H1 (cell line): ENCODE measurements around the gene NPHP3. TPM values are rescaled to one million over a fixed set of nuclear protein-coding genes. Genes with fewer than 3 reads are reported as not detected.

Experiments
- CTCF ChIA-PET: fragments of 300-600 bp; sonication (Branson Sonifier 250); formaldehyde crosslinking; loops from one replicate; lab custom pipeline; 2021; ENCODE audit not compliant: partially characterized antibody; lab: Charles Lee
- POLR2A ChIA-PET: fragments of 300-600 bp; sonication (Branson Sonifier 250); formaldehyde crosslinking; loops from one replicate; lab custom pipeline; 2021; ENCODE audit warnings: inconsistent platforms; ENCODE audit not compliant: partially characterized antibody; lab: Charles Lee
- DNase-seq, 2 experiments: peaks; one replicate each; pipeline versions ENCODE4 v3.0.0 to v3.0.0-alpha.2; 2010 to 2022; ENCODE audit warnings: low spot score in 2 of 2, low read depth in 1 of 2, mixed read lengths in 1 of 2
- FAIRE-seq: peaks from 2 replicates; lab custom pipeline; 2011; peaks lifted over from hg19 to GRCh38; lab: Jason Lieb, UNC
- H2AFZ ChIP-seq: 2 replicates; pipeline ENCODE4 v1.8.1; 2012; ENCODE audit warnings: low read length, inconsistent platforms
- H2AK5ac ChIP-seq: 2 replicates; pipeline ENCODE4 v1.6.1; 2013; ENCODE audit warnings: low read depth, low read length
- H2BK120ac ChIP-seq: replicated peaks from 2 replicates; pipeline ENCODE3; 2013; ENCODE audit warnings: low read depth, low read length, inconsistent platforms
- H2BK12ac ChIP-seq: 2 replicates; pipeline ENCODE4 v1.6.1; 2013; ENCODE audit warnings: low read depth, low read length
- H2BK15ac ChIP-seq: 2 replicates; pipeline ENCODE4 v1.6.1; 2013; ENCODE audit warnings: low read length
- H2BK20ac ChIP-seq: 2 replicates; pipeline ENCODE4 v1.6.1; 2013; ENCODE audit warnings: low read length
- H2BK5ac ChIP-seq: 2 replicates; pipeline ENCODE4 v1.6.1; 2013; ENCODE audit warnings: low read depth, low read length
- H3K14ac ChIP-seq: 2 replicates; pipeline ENCODE4 v1.6.1; 2013; ENCODE audit warnings: inconsistent platforms; ENCODE audit not compliant: insufficient read length
- H3K18ac ChIP-seq: 2 replicates; pipeline ENCODE4 v1.6.1; 2013; ENCODE audit warnings: low read length; ENCODE audit errors: extremely low read depth
- H3K23ac ChIP-seq: 2 replicates; pipeline ENCODE4 v1.6.1; 2013; ENCODE audit warnings: inconsistent platforms; ENCODE audit not compliant: insufficient read length
- H3K23me2 ChIP-seq: 2 replicates; pipeline ENCODE4 v1.6.1; 2013; ENCODE audit warnings: low read depth, low read length
- H3K27ac ChIP-seq: 2 replicates; pipeline ENCODE4 v1.6.1; 2011; ENCODE audit warnings: low read depth, low read length, inconsistent platforms
- H3K27me3 ChIP-seq, 4 experiments: replicated peaks in 1 of 4; 1 replicate in 1 of 4; 2 replicates in 3 of 4; pipeline versions ENCODE4 v1.6.1 to v1.8.1; 2011 to 2013; ENCODE audit warnings: low read length in 3 of 4, mild to moderate bottlenecking in 3 of 4, inconsistent platforms in 2 of 4, mixed read lengths in 2 of 4, moderate library complexity in 1 of 4; ENCODE audit not compliant: control insufficient read depth in 3 of 4, insufficient read depth in 3 of 4; ENCODE audit errors: extremely low read depth in 1 of 4
- H3K36me3 ChIP-seq, 4 experiments: 2 replicates each; pipeline versions ENCODE4 v1.6.1 to v1.8.1; 2011 to 2013; ENCODE audit warnings: mild to moderate bottlenecking in 4 of 4, low read length in 3 of 4, moderate library complexity in 2 of 4, control low read depth in 1 of 4, inconsistent platforms in 1 of 4; ENCODE audit not compliant: insufficient read depth in 4 of 4, control insufficient read depth in 2 of 4
- H3K4ac ChIP-seq: replicated peaks from 2 replicates; pipeline ENCODE3; 2013; ENCODE audit warnings: low read length, low read depth, mixed read lengths, inconsistent platforms; ENCODE audit not compliant: insufficient read length
- H3K4me1 ChIP-seq, 4 experiments: replicated peaks in 1 of 4; 1 replicate in 1 of 4; 2 replicates in 3 of 4; pipeline versions ENCODE4 v1.6.1 to v1.8.1; 2011 to 2013; ENCODE audit warnings: low read length in 3 of 4, inconsistent platforms in 2 of 4, mixed read lengths in 1 of 4; ENCODE audit not compliant: insufficient read depth in 4 of 4, control insufficient read depth in 3 of 4
- H3K4me2 ChIP-seq, 2 experiments: 2 replicates each; pipeline versions ENCODE4 v1.6.1 to v1.8.1; 2011 to 2013; ENCODE audit warnings: low read depth in 2 of 2, low read length in 2 of 2, control low read depth in 1 of 2, inconsistent platforms in 1 of 2, mild to moderate bottlenecking in 1 of 2; ENCODE audit not compliant: insufficient read depth in 1 of 2
- H3K4me3 ChIP-seq, 4 experiments: fragments of 200-600, 300-600 bp in 1 of 4; sonication (generic), shearing (Covaris generic), sonication (Bioruptor Twin) in 1 of 4; 2 replicates each; pipeline versions ENCODE4 v1.5.1 to v1.8.1; 2011 to 2016; ENCODE audit warnings: low read length in 4 of 4, low read depth in 3 of 4, control low read depth in 2 of 4, inconsistent platforms in 2 of 4, mild to moderate bottlenecking in 2 of 4, mixed read lengths in 1 of 4, moderate library complexity in 1 of 4; ENCODE audit not compliant: insufficient read depth in 2 of 4; ENCODE audit errors: extremely low read depth in 1 of 4
- H3K56ac ChIP-seq: replicated peaks from 2 replicates; pipeline ENCODE3; 2013; ENCODE audit warnings: low read depth, mild to moderate bottlenecking, mixed read lengths, low read length, inconsistent platforms; ENCODE audit not compliant: insufficient read length
- H3K79me1 ChIP-seq: 2 replicates; pipeline ENCODE4 v1.6.1; 2013; ENCODE audit warnings: low read depth, low read length, control low read depth
- H3K79me2 ChIP-seq, 2 experiments: 2 replicates each; pipeline versions ENCODE4 v1.6.1 to v1.8.1; 2012 to 2013; ENCODE audit warnings: low read length in 2 of 2, mild to moderate bottlenecking in 2 of 2, inconsistent platforms in 1 of 2; ENCODE audit not compliant: insufficient read depth in 2 of 2, control insufficient read depth in 1 of 2
- H3K9ac ChIP-seq, 4 experiments: replicated peaks in 1 of 4; 1 replicate in 1 of 4; 2 replicates in 3 of 4; pipeline versions ENCODE4 v1.6.1 to v1.8.1; 2011 to 2013; ENCODE audit warnings: low read depth in 3 of 4, low read length in 3 of 4, control low read depth in 2 of 4, mild to moderate bottlenecking in 2 of 4, moderate library complexity in 2 of 4, inconsistent platforms in 1 of 4; ENCODE audit errors: extremely low read depth in 1 of 4
- H3K9me3 ChIP-seq, 2 experiments: 2 replicates each; pipeline versions ENCODE4 v1.6.1 to v1.8.1; 2012 to 2013; ENCODE audit warnings: mild to moderate bottlenecking in 2 of 2, moderate library complexity in 2 of 2, control low read depth in 1 of 2, inconsistent platforms in 1 of 2, low read depth in 1 of 2, low read length in 1 of 2, mixed read lengths in 1 of 2; ENCODE audit not compliant: insufficient read depth in 2 of 2
- H4K20me1 ChIP-seq, 2 experiments: replicated peaks in 1 of 2; 2 replicates each; pipeline versions ENCODE3 to v1.8.1; 2011 to 2013; ENCODE audit warnings: inconsistent platforms in 2 of 2, low read length in 2 of 2, mild to moderate bottlenecking in 1 of 2; ENCODE audit not compliant: insufficient read depth in 2 of 2, control insufficient read depth in 1 of 2
- H4K5ac ChIP-seq: 2 replicates; pipeline ENCODE4 v1.6.1; 2013; ENCODE audit warnings: low read length, low read depth, mixed read lengths, inconsistent platforms; ENCODE audit not compliant: insufficient read length
- H4K8ac ChIP-seq: 2 replicates; pipeline ENCODE4 v1.8.0; 2013; ENCODE audit warnings: mild to moderate bottlenecking, moderate library complexity, low read length, inconsistent platforms; ENCODE audit not compliant: insufficient read depth; ENCODE audit errors: extremely low read depth
- H4K91ac ChIP-seq: replicated peaks from 2 replicates; pipeline ENCODE3; 2013; ENCODE audit warnings: low read length, mixed read lengths, inconsistent platforms; ENCODE audit not compliant: insufficient read length
- CREB1 ChIP-seq: IDR thresholded peaks from 2 replicates; pipeline ENCODE4 v1.6.1; 2012; ENCODE audit warnings: inconsistent platforms
- E2F6 ChIP-seq: IDR thresholded peaks from 2 replicates; pipeline ENCODE4 v1.6.1; 2012; ENCODE audit warnings: inconsistent platforms
- GTF2F1 ChIP-seq: IDR thresholded peaks from 2 replicates; pipeline ENCODE4 v1.6.1; 2012; ENCODE audit warnings: low read depth, low read length, improper control_type of control experiment, borderline replicate concordance
- HDAC2 ChIP-seq, 2 experiments: fragments of 300-600 bp in 1 of 2; sonication (generic) in 1 of 2; IDR thresholded peaks; 2 replicates each; pipeline ENCODE4 v1.6.1; 2011 to 2012; ENCODE audit warnings: low read depth in 2 of 2, low read length in 2 of 2, mild to moderate bottlenecking in 2 of 2, moderate library complexity in 2 of 2, borderline replicate concordance in 1 of 2, inconsistent platforms in 1 of 2
- NRF1 ChIP-seq: IDR thresholded peaks from 2 replicates; pipeline ENCODE4 v1.6.1; 2011; ENCODE audit warnings: mild to moderate bottlenecking, low read depth, low read length, improper control_type of control experiment
- RBBP5 ChIP-seq: IDR thresholded peaks from 2 replicates; pipeline ENCODE4 v1.7.1; 2012; ENCODE audit warnings: low read depth, mild to moderate bottlenecking, inconsistent platforms, low read length, moderate library complexity, borderline replicate concordance
- SIRT6 ChIP-seq: IDR thresholded peaks from one replicate; pipeline ENCODE4 v1.7.1; 2012; ENCODE audit warnings: low read length, inconsistent platforms
- WGBS, 2 experiments: shearing (Covaris generic) in 1 of 2; methylation state at CpG; one replicate each; pipeline versions ENCODE4 v1.1.6 to v1.1.7; 2013 to 2015; ENCODE audit warnings: low lambda C conversion rate in 2 of 2, mixed read lengths in 2 of 2, inconsistent platforms in 1 of 2, low coverage in 1 of 2, missing lambda C conversion rate in 1 of 2; ENCODE audit not compliant: insufficient replicate concordance in 2 of 2, insufficient coverage in 1 of 2, insufficient read length in 1 of 2; ENCODE audit errors: extremely low coverage in 1 of 2, missing lambda C conversion rate in 1 of 2; 5-methylcytosine and 5-hydroxymethylcytosine counted together
- polyA plus RNA-seq, 7 experiments: library from polyadenylated mRNA; depleted of rRNA in 3 of 7; stranded (reverse) in 5 of 7; unstranded in 2 of 7; fragments of >200 nt in 5 of 7; fragments of 200-250 nt in 2 of 7; gene quantifications; 1 replicate in 5 of 7; 2 replicates in 1 of 7; 4 replicates in 1 of 7; pipeline versions ENCODE4 v1.2.1 to v1.2.3, GENCODE V29; 2011 to 2013; ENCODE audit warnings: missing spikeins in 2 of 7, mixed read lengths in 2 of 7
- total RNA-seq: library from RNA; stranded (reverse); fragmentation: NEBNext Ultra II Directional; extraction: Animal tissue kit (Norgen Biotek cat#: 25700); gene quantifications from 2 replicates; pipeline ENCODE4 v1.2.1, GENCODE V29; 2021

Gene NPHP3
- total and polyA plus RNA-seq, 2 of the 8 experiments (the other 6 are each of a cell fraction or from before 2014, with no cell fraction given), result 6.8 to 14.8 TPM

- Histone ChIP-seq H3K4me2 (no peak overlapping the region), H2AFZ (no peak overlapping the region), H3K36me3 (peaks cover 0 to 5% (median 1%) of the 10 kb centered on the region in 4 experiments; a peak in 1 of 8 replicates), H2BK15ac (no peak overlapping the region), H3K79me1 (no peaks in the 10 kb centered on the region), H2BK120ac (no peak overlapping the region), H3K56ac (no peak overlapping the region), H3K4me3 (no peak overlapping the region), H3K79me2 (no peaks in the 10 kb centered on the region), H2BK20ac (no peak overlapping the region), H4K20me1 (no peaks in the 10 kb centered on the region), H3K9me3 (no peaks in the 10 kb centered on the region), H3K18ac (no peak overlapping the region), H3K14ac (no peak overlapping the region), H3K4ac (no peak overlapping the region), H3K9ac (no peak overlapping the region), H3K4me1 (no peaks in the 10 kb centered on the region), H3K27ac (no peak overlapping the region), H2BK12ac (no peak overlapping the region), H3K23ac (no peak overlapping the region), H4K91ac (no peak overlapping the region), H4K5ac (no peak overlapping the region), H4K8ac (no peak overlapping the region), H3K27me3 (no peaks in the 10 kb centered on the region), H2BK5ac (no peak overlapping the region), H2AK5ac (no peak overlapping the region), H3K23me2 (no peaks in the 10 kb centered on the region)
- FAIRE-seq, result no peak
- ChIA-PET POLR2A (interaction anchor here (0.6 to 0.8 kb wide), 2 partner anchors 22 to 99 kb away, joined by 3 read pairs; partner anchors contain the start of gene ACAD11), CTCF (interaction anchor here (6.7 kb wide), 1 partner anchor 101 kb away, joined by 163 read pairs; no protein-coding TSS in a partner anchor)
- no peak for TF ChIP-seq CREB1
- no peak for TF ChIP-seq NRF1
- no peak for TF ChIP-seq SIRT6
- no peak for TF ChIP-seq RBBP5
- TF ChIP-seq HDAC2 (IDR thresholded peaks at IDR 0.05; ENCODE audit: borderline replicate concordance in 1 of 2, low read depth in 2 of 2, low read length in 2 of 2), result no peak
- TF ChIP-seq E2F6, result no peak
- no peak for TF ChIP-seq GTF2F1
- 93% methylated on average over 1 of the region's 1 CpG; no CpG with 5 or more reads in 1 of the 2 experiments for WGBS, 2 experiments
- DNase-seq, result no peak
Measured at GRCh38 chr3:132637590-132637989, 84.6 kb downstream of the NPHP3 start.
